Stimulated activated naive B cell treated with anti-CD40 and anti-IgM and Interleukin-4, amounts not matched to agents 10 μg/mL and 1 μg/mL and 100 μg/mL, for 72 hours (primary cell): ENCODE measurements around the gene LMCD1.

Experiments
- ATAC-seq, 2 donors: fragments of 150-1000 bp; cut with Tn5 transposase; replicated peaks; 2 replicates each; pipeline ENCODE4 v1.10.0; 2021; ENCODE audit warnings: moderate library complexity in 1 of 2
- DNase-seq: peaks from one replicate; pipeline ENCODE4 v3.0.0; 2021
- H3K27ac Mint-ChIP-seq: one replicate; pipeline ENCODE4 v1.8.0; 2022; ENCODE audit warnings: mild to moderate bottlenecking, mixed read lengths
- H3K27me3 Mint-ChIP-seq, 2 donors: one replicate each; pipeline ENCODE4 v1.8.0; 2022; ENCODE audit warnings: mixed read lengths in 2 of 2
- H3K36me3 Mint-ChIP-seq, 2 donors: one replicate each; pipeline ENCODE4 v1.8.0; 2022; ENCODE audit warnings: mixed read lengths in 2 of 2, mild to moderate bottlenecking in 1 of 2
- H3K4me1 Mint-ChIP-seq, 2 donors: one replicate each; pipeline ENCODE4 v1.8.0; 2022; ENCODE audit warnings: mixed read lengths in 2 of 2, mild to moderate bottlenecking in 1 of 2
- H3K4me3 Mint-ChIP-seq, 2 donors: one replicate each; pipeline ENCODE4 v1.8.0; 2022; ENCODE audit warnings: mild to moderate bottlenecking in 2 of 2, mixed read lengths in 2 of 2, moderate library complexity in 1 of 2
- H3K9me3 Mint-ChIP-seq, 2 donors: one replicate each; pipeline ENCODE4 v1.8.0; 2022; ENCODE audit warnings: mixed read lengths in 2 of 2, mild to moderate bottlenecking in 1 of 2

Gene LMCD1

DNA sequence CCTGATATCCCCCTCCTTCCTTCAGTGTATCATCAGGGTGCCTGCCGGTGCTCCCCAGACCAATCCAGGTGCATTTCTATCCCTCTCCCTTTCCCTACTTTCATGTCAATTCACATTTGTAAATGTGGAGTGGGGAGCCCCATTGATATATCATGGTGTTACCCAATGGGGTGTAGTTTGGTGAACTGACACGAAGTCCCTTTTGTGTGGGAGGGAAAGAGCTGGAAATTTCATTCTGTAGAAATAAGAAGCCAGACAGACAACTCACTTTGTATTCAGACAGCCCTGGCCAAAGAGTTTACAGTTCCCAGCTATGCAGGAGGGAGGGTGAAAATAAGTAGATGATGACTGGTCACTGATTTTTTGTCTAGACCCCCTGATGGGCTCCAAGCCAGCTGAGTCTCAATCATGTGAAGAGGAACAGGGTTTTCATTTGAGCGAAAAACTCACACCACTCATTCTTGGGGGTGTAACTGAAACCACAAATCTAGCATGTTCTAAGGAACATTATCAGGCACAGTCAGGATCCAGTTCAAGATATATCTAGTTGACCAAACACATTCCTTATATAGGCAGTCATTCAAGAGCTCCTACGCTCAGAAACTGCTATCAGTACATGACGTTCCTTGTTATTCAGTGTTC, 58.9 kb downstream of the LMCD1 start:
- ATAC-seq, result no peak
- Mint-ChIP-seq H3K36me3 (no peaks in the 10 kb centered on the region), H3K9me3 (no peaks in the 10 kb centered on the region), H3K27me3 (peaks cover 0 to 6% of the 10 kb centered on the region in 2 donors), H3K27ac (no peak overlapping the region), H3K4me3 (no peak overlapping the region), H3K4me1 (no peaks in the 10 kb centered on the region)
- DNase-seq, result no peak

DNA sequence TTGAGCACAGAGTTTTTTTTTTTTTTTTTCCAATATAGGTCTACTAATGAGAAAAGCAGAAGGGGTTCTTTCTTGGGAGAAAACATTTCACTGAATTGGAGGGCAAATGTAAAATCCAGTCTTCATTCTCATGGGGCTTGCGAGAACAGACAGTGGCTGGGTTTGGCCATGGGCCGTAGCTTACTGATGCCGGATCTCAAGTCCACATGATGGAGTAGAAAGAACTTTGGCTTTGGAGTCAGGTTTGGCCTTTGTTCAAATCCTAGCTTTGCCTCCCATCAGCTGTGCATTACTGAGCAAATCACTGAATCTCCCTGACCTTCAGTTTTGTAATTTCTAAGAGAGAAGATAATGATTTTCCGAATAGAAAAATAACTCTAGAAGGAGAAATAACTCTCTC, 59.7 kb downstream of the LMCD1 start:
- Mint-ChIP-seq H3K4me3 (no peak overlapping the region), H3K27me3 (peaks cover 0 to 6% of the 10 kb centered on the region in 2 donors), H3K27ac (no peak overlapping the region), H3K4me1 (no peaks in the 10 kb centered on the region), H3K36me3 (no peaks in the 10 kb centered on the region), H3K9me3 (no peaks in the 10 kb centered on the region)
- DNase-seq, result no peak
- ATAC-seq, result no peak

- no peak for ATAC-seq
- no peak for DNase-seq
- no peaks in the 10 kb centered on the region for H3K9me3 Mint-ChIP-seq
- no peaks in the 10 kb centered on the region for H3K4me1 Mint-ChIP-seq
- peaks cover 0 to 6% of the 10 kb centered on the region in 2 donors for H3K27me3 Mint-ChIP-seq
- no peak overlapping the region for H3K27ac Mint-ChIP-seq
- H3K4me3 Mint-ChIP-seq, result no peak overlapping the region
- H3K36me3 Mint-ChIP-seq, result no peaks in the 10 kb centered on the region
Observed at GRCh38 chr3:8562081-8562595, 60.5 kb downstream of the LMCD1 start.

- H3K27me3 Mint-ChIP-seq, result peaks cover 0 to 6% of the 10 kb centered on the region in 2 donors
- ATAC-seq (no peak), DNase-seq (no peak)
- no peak overlapping the region for H3K27ac Mint-ChIP-seq
- H3K36me3 Mint-ChIP-seq, result no peaks in the 10 kb centered on the region
- no peaks in the 10 kb centered on the region for H3K9me3 Mint-ChIP-seq
- H3K4me1 Mint-ChIP-seq, result no peaks in the 10 kb centered on the region
- H3K4me3 Mint-ChIP-seq, result no peak overlapping the region
Observed at GRCh38 chr3:8563146-8563545, 61.5 kb downstream of the LMCD1 start.

DNA sequence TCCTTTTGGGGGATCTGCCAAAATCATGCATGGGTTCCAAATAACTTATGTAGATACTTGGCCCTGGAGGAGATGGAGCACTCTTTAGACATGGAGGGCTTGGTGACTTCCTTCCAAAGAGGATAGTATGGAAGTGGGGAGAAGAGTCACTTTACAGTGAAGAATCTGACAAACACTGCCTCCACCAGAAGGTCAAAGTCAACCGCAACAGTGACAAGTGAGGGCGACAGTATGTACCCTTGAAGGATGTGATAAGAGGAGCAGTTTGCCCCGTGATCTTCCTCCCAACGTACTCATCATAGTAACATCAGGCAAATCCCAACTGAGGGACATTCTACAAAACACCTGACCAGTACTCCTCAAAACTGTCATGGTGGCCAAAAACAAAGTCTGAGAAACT, 62.0 kb downstream of the LMCD1 start:
- H3K27me3 Mint-ChIP-seq, result peaks cover 0 to 6% of the 10 kb centered on the region in 2 donors
- H3K4me1 Mint-ChIP-seq, result no peaks in the 10 kb centered on the region
- H3K36me3 Mint-ChIP-seq, result no peaks in the 10 kb centered on the region
- H3K9me3 Mint-ChIP-seq, result no peaks in the 10 kb centered on the region
- DNase-seq, result no peak
- no peak overlapping the region for H3K4me3 Mint-ChIP-seq
- ATAC-seq, result no peak
- H3K27ac Mint-ChIP-seq, result no peak overlapping the region

GRCh38 chr3:8565376-8565775, 63.8 kb downstream of the LMCD1 start:
- no peak for DNase-seq
- Mint-ChIP-seq H3K4me1 (no peaks in the 10 kb centered on the region), H3K9me3 (peaks cover 0 to 2% of the 10 kb centered on the region in 2 donors), H3K36me3 (no peaks in the 10 kb centered on the region), H3K27ac (no peak overlapping the region), H3K27me3 (peaks cover under 1 to 1% of the 10 kb centered on the region in 2 donors), H3K4me3 (no peak overlapping the region)
- ATAC-seq, result no peak

GRCh38 chr3:8567784-8568575, 66.4 kb downstream of the LMCD1 start:
- no peak overlapping the region for H3K4me3 Mint-ChIP-seq
- H3K36me3 Mint-ChIP-seq, result no peaks in the 10 kb centered on the region

GRCh38 chr3:8571256-8571655, 69.6 kb downstream of the LMCD1 start:
- Mint-ChIP-seq H3K27me3 (peaks cover 0 to 4% of the 10 kb centered on the region in 2 donors), H3K27ac (no peak overlapping the region), H3K4me3 (no peak overlapping the region), H3K9me3 (peaks cover 0 to 2% of the 10 kb centered on the region in 2 donors), H3K4me1 (peaks cover 1 to 5% of the 10 kb centered on the region in 2 donors), H3K36me3 (no peaks in the 10 kb centered on the region)
- DNase-seq, result no peak
- ATAC-seq, result no peak

More at GRCh38 chr3:8567784-8568575, 66.4 kb downstream of the LMCD1 start:
- no peak for ATAC-seq
- Mint-ChIP-seq H3K27me3 (peaks cover 0 to 4% of the 10 kb centered on the region in 2 donors), H3K9me3 (peaks cover 0 to 2% of the 10 kb centered on the region in 2 donors), H3K4me1 (peaks cover 1 to 5% of the 10 kb centered on the region in 2 donors), H3K27ac (no peak overlapping the region)
- no peak for DNase-seq

- Mint-ChIP-seq H3K27ac (no peak overlapping the region), H3K4me3 (no peak overlapping the region), H3K4me1 (peaks cover 1 to 5% of the 10 kb centered on the region in 2 donors), H3K9me3 (peaks cover 0 to 2% of the 10 kb centered on the region in 2 donors), H3K36me3 (no peaks in the 10 kb centered on the region), H3K27me3 (peaks cover 0 to 4% of the 10 kb centered on the region in 2 donors)
- ATAC-seq, result no peak
- no peak for DNase-seq
Observed at GRCh38 chr3:8573342-8573926, 71.8 kb downstream of the LMCD1 start.

- no peak for DNase-seq
- Mint-ChIP-seq H3K36me3 (no peaks in the 10 kb centered on the region), H3K4me1 (peaks cover 1 to 9% of the 10 kb centered on the region in 2 donors), H3K27me3 (peaks cover 0 to 4% of the 10 kb centered on the region in 2 donors), H3K4me3 (no peak overlapping the region), H3K27ac (no peak overlapping the region), H3K9me3 (peaks cover 0 to 2% of the 10 kb centered on the region in 2 donors)
- ATAC-seq, result no peak
Observed at GRCh38 chr3:8574040-8574669, 72.5 kb downstream of the LMCD1 start.

DNA sequence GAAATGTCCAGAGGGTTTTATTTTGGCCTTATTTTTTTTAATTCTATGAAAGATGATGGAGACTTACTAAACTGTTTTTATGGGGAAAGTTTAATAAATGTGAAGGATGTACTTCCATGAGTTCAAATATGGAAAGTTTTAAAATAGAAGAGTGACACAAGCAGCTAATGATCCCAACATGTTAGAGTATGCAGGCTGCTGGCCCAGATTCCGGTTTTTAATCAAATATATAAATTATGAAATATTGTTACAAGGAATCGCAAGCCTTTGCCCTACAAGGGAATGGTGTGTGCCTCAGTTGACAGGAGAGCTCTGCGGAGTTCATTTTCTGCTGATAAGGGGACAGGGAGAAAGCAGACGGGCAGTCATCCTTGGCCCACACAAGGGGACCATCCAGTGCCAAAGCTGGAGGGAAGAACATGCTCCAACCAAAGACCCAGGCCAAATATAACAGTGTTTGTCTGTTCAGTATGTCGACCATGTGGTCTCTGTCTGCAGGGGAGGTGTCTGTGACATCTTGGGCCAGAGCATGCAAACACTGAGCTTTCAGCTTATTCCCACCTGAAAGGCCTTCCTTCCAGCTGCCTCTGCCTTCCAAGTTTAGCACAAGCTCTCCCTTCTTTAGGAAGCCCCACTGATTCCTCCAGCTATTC, 73.2 kb downstream of the LMCD1 start:
- no peaks in the 10 kb centered on the region for H3K36me3 Mint-ChIP-seq
- ATAC-seq, result no peak
- DNase-seq, result no peak
- no peak overlapping the region for H3K27ac Mint-ChIP-seq
- peaks cover 1 to 11% of the 10 kb centered on the region in 2 donors for H3K4me1 Mint-ChIP-seq
- peaks cover 0 to under 1% of the 10 kb centered on the region in 2 donors for H3K9me3 Mint-ChIP-seq
- no peak overlapping the region for H3K4me3 Mint-ChIP-seq
- H3K27me3 Mint-ChIP-seq, result peaks cover 0 to 4% of the 10 kb centered on the region in 2 donors

DNA sequence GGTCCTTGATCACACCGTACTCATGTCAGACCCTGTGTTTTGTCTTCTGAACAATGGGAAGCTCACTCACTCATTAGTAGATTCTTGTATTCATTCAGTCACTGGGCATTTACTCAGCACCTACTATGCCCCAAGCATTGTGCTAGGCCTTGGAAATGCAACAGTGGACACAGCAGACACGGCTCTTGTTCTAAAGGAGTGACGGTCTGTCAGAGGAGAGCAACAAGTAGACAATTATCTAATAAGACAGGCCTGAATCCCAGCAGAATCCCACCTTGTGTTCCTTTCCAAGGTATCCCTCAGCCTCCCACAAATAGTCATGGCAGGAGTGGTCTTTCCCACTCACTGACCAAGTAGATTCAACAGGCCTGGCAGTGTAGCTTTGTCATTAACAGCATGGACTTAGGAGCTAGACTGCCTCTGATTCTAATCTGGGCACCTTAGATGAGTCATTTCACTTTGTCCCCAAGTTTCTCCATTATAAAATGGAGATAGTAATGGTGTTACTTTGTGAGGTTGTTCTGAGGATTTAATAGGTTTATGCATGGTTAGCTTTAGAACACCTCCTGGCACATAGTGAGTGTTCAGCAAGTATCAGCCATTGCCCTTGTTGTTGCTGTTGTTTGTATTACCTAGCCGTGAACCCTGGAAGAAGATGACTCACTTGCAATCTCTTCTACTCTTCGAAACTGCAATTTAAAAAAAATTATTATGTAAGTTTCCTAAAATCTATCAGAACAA, 73.9 kb downstream of the LMCD1 start:
- DNase-seq (no peak), ATAC-seq (no peak)
- peaks cover 1 to 11% of the 10 kb centered on the region in 2 donors for H3K4me1 Mint-ChIP-seq
- H3K9me3 Mint-ChIP-seq, result no peaks in the 10 kb centered on the region
- H3K4me3 Mint-ChIP-seq, result no peak overlapping the region
- peaks cover 0 to 1% of the 10 kb centered on the region in 2 donors for H3K27me3 Mint-ChIP-seq
- H3K27ac Mint-ChIP-seq, result no peak overlapping the region
- no peaks in the 10 kb centered on the region for H3K36me3 Mint-ChIP-seq

DNA sequence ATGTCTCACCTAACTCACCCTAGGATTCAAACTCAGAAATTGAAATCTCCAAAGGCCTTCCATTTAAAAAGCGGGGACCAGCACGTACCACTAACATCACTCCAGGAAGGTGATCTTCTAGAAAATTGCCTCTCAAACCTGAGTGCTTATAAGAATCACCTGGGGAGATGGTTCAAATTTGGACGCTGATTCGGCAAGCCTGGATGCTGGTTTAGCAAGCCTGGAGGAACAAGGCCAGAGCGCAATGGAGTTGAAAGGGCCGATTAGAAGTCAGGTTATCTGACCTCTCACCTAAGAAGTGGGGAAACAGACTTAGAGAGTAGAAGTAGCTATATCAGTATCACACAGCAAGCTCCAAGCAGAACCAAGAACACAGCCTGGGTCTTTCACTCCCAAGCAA, 74.8 kb downstream of the LMCD1 start:
- no peaks in the 10 kb centered on the region for H3K9me3 Mint-ChIP-seq
- peaks cover 0 to 7% of the 10 kb centered on the region in 2 donors for H3K4me1 Mint-ChIP-seq
- ATAC-seq (no peak), DNase-seq (no peak)
- no peaks in the 10 kb centered on the region for H3K27me3 Mint-ChIP-seq
- H3K27ac Mint-ChIP-seq, result no peak overlapping the region
- H3K4me3 Mint-ChIP-seq, result no peak overlapping the region
- H3K36me3 Mint-ChIP-seq, result no peaks in the 10 kb centered on the region
